Kidney (tissue), 14 donors: ENCODE measurements around the gene UBE2J2. TPM values are rescaled to one million over a fixed set of nuclear protein-coding genes. Genes with fewer than 3 reads are reported as not detected.

Experiments used
- DNase-seq, 5 donors: peaks; one replicate each; pipeline ENCODE4 v3.0.0-alpha.2; 2013 to 2020
- FAIRE-seq: peaks from 2 replicates; lab custom pipeline; 2012; peaks lifted over from hg19 to GRCh38; lab: Jason Lieb, UNC
- H3K27ac ChIP-seq, 2 donors: one replicate each; pipeline ENCODE4 v1.7.0; 2013; ENCODE audit warnings: low read depth in 2 of 2, low read length in 2 of 2, inconsistent platforms in 1 of 2
- H3K27me3 ChIP-seq: one replicate; pipeline ENCODE4 v1.7.1; 2013; ENCODE audit warnings: low read length, inconsistent platforms; ENCODE audit not compliant: control insufficient read depth, insufficient read depth
- H3K36me3 ChIP-seq, 3 donors: one replicate each; pipeline versions ENCODE4 v1.7.0 to v1.7.1; 2013; ENCODE audit warnings: low read length in 3 of 3, control low read depth in 1 of 3, inconsistent platforms in 1 of 3; ENCODE audit not compliant: insufficient read depth in 3 of 3, control insufficient read depth in 2 of 3
- H3K4me1 ChIP-seq, 3 donors: one replicate each; pipeline versions ENCODE4 v1.7.0 to v1.7.1; 2013; ENCODE audit warnings: low read length in 3 of 3, inconsistent platforms in 1 of 3, low read depth in 1 of 3; ENCODE audit not compliant: control insufficient read depth in 2 of 3, insufficient read depth in 2 of 3
- H3K4me3 ChIP-seq, 3 donors: one replicate each; pipeline versions ENCODE4 v1.7.0 to v1.8.1; 2013; ENCODE audit warnings: low read length in 3 of 3, control low read depth in 1 of 3, inconsistent platforms in 1 of 3
- H3K9ac ChIP-seq, 3 donors: one replicate each; pipeline versions ENCODE4 v1.7.0 to v1.7.1; 2013; ENCODE audit warnings: low read length in 3 of 3, control low read depth in 1 of 3, inconsistent platforms in 1 of 3
- H3K9me3 ChIP-seq, 3 donors: one replicate each; pipeline versions ENCODE4 v1.7.0 to v1.7.1; 2013; ENCODE audit warnings: low read length in 3 of 3, control low read depth in 1 of 3, inconsistent platforms in 1 of 3; ENCODE audit not compliant: control insufficient read depth in 2 of 3, insufficient read depth in 1 of 3
- intact Hi-C: fragments of 100-400 bp; cut with DNase I; formaldehyde crosslinking; loops from one replicate; pipeline ENCODE4 v1.11.1; 2022
- polyA plus RNA-seq: library from polyadenylated mRNA; stranded (reverse); fragments of 350-450 nt; fragmentation: Illumina TruSeq; extraction: RNeasy Lipid Tissue Mini Kit (QIAGEN cat#74804); gene quantifications from one replicate; pipeline ENCODE4 v1.2.3, GENCODE V29; 2014; ENCODE audit warnings: low read depth, low replicate concordance; ENCODE audit not compliant: insufficient read depth
- total RNA-seq: library from RNA; stranded (reverse); fragmentation: NEBNext Ultra II Directional; extraction: Animal tissue kit (Norgen Biotek cat#: 25700); gene quantifications from one replicate; pipeline ENCODE4 v1.2.1, GENCODE V29; 2021
- TF ChIP-seq, protein P1 (sequence below): IDR thresholded peaks from 3 replicates; pipeline ENCODE4 v1.5.1; 2012; ENCODE audit warnings: mild to moderate bottlenecking, moderate library complexity, borderline replicate concordance; ENCODE audit not compliant: insufficient read depth; ENCODE audit errors: extremely low read depth
- donor health status: control.
- donor health status: control.
- donor health status: control.
- donor health status: control.
- donor health status: control.
- donor health status: DM: yes; HTN: yes; CAD: no.
- donor health status: Normal renal cell carcinoma (clear cell type).

The UBE2J2 gene
- total and polyA plus RNA-seq, 2 donors from 2014 or later = 56.6 to 57.4 TPM

DNA sequence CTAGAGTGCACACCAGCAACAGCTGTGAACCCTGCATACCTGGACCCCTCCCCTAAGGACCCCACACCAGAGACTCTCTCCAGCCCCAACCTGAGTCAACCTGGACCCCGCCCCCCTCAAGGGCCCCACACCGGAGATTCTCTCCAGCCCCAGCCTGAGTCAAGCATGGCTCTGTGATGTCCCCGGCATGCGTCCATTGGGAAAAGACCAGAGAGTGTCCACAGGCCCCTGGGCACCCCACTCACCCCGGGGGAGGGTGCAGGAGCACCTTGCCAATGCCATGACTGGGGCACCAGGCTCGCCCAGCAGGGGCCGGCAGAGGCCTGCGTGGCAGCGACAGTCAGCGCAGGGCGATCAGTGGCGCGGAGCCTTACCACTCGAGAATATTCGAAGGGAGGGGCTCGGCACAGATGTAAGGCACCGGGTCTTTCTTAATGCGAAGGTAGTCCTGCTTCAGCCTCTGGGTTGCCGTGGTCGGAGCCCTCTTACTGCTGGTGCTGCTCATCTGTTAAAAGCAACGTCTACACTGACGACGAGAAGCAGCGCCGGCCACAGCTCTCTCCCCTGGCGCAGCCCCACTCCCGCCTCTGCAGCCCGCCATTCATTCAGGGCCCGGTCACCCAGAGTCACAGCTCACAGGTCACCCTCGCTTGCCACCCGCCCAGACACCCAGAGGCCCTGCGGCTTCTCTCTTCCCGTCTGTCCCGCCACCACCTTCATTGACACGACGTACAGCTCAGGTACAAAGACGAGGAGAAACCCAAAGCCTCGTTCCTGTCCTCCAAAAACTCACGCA is 6.0 kb downstream of the UBE2J2 start:
- peaks cover 2 to 13% (median 8%) of the 10 kb centered on the region in 3 donors for H3K36me3 ChIP-seq
- no peaks in the 10 kb centered on the region for H3K27me3 ChIP-seq
- FAIRE-seq = no peak

DNA sequence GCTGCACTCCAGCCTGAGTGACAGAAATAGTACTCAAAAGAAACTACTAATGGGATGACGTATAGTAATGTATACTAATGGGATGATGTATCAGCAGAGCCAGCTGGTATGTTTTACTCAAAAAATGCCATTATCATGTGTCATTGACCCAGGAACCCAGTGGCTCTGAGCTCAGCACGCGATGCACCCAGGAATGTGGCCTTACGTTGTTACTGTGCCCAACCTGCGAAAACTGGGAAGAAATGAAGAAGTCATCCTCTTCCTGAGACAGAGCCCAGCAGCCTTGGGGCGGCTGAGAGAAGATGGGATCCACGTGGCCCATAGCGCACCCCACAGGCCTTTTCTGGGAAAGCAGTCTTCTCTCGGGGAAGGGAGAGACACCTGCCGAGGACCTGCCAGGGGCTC is 8.8 kb downstream of the UBE2J2 start:
- Histone ChIP-seq H3K36me3 (peaks cover 2 to 19% (median 14%) of the 10 kb centered on the region in 3 donors), H3K9me3 (no peaks in the 10 kb centered on the region), H3K27me3 (no peaks in the 10 kb centered on the region), H3K9ac (no peak overlapping the region), H3K4me3 (no peak overlapping the region), H3K27ac (peak overlapping the region in 1 of 2 donors; percentile 48), H3K4me1 (peaks cover 0 to 5% (median 5%) of the 10 kb centered on the region in 3 donors)
- FAIRE-seq (no peak), DNase-seq (peak in 1 of 5 donors; percentile 39)
- intact Hi-C loops = no loop called here
- TF ChIP-seq, protein P1, sequence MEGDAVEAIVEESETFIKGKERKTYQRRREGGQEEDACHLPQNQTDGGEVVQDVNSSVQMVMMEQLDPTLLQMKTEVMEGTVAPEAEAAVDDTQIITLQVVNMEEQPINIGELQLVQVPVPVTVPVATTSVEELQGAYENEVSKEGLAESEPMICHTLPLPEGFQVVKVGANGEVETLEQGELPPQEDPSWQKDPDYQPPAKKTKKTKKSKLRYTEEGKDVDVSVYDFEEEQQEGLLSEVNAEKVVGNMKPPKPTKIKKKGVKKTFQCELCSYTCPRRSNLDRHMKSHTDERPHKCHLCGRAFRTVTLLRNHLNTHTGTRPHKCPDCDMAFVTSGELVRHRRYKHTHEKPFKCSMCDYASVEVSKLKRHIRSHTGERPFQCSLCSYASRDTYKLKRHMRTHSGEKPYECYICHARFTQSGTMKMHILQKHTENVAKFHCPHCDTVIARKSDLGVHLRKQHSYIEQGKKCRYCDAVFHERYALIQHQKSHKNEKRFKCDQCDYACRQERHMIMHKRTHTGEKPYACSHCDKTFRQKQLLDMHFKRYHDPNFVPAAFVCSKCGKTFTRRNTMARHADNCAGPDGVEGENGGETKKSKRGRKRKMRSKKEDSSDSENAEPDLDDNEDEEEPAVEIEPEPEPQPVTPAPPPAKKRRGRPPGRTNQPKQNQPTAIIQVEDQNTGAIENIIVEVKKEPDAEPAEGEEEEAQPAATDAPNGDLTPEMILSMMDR = no peak

More for the DNA sequence above, 6.0 kb downstream of the UBE2J2 start:
- no peak overlapping the region for H3K9ac ChIP-seq
- peaks cover 0 to 26% (median 25%) of the 10 kb centered on the region in 3 donors for H3K4me1 ChIP-seq
- H3K9me3 ChIP-seq = no peaks in the 10 kb centered on the region
- no peak overlapping the region for H3K27ac ChIP-seq
- TF ChIP-seq, protein P1 = no peak
- peak in 1 of 5 donors; percentile 65 for DNase-seq
- intact Hi-C loops = no loop called here
- H3K4me3 ChIP-seq = no peak overlapping the region

DNA sequence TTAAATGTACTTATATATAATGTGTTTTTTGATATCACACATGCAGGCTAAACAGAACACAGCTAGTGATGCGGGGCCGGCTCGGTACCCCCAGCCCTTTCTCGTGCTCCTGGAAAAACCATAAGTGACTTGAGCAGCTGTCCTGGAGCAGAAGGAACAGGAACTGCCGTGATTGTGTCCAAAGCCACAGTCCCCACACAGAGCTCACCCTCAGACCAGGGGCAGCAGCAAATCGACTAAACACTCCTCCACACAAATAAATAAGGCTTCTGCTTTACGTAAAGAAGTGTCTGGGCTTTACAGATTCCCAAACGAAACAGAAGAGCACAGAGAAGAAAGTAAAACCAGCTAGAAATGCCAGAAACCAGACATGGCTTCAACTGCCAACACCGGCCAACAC is 9.6 kb downstream of the UBE2J2 start:
- DNase-seq (peak in 1 of 5 donors; percentile 35), FAIRE-seq (no peak)
- no peak overlapping the region for H3K9ac ChIP-seq
- intact Hi-C loops = no loop called here
- TF ChIP-seq, protein P1 = no peak
- no peaks in the 10 kb centered on the region for H3K9me3 ChIP-seq
- H3K27ac ChIP-seq = no peak overlapping the region
- no peak overlapping the region for H3K4me3 ChIP-seq
- H3K4me1 ChIP-seq = peaks cover 0 to 5% (median 5%) of the 10 kb centered on the region in 3 donors
- H3K27me3 ChIP-seq = no peaks in the 10 kb centered on the region
- peaks cover 3 to 23% (median 17%) of the 10 kb centered on the region in 3 donors for H3K36me3 ChIP-seq
